Keratinocyte (primary cell): ENCODE results near the gene CMPK2. TPM values are rescaled to one million over a fixed set of nuclear protein-coding genes. Genes with fewer than 3 reads are reported as not detected.

Experiments
- DNase-seq: peaks from one replicate; pipeline ENCODE4 v3.0.0-alpha.2; 2011; ENCODE audit warnings: low read depth, missing footprints, low spot score
- FAIRE-seq: peaks from 2 replicates; lab custom pipeline; 2011; peaks lifted over from hg19 to GRCh38; lab: Jason Lieb, UNC
- H2AFZ ChIP-seq: 2 replicates; pipeline ENCODE4 v1.6.0; 2012; ENCODE audit warnings: low read length, control low read depth, inconsistent platforms; ENCODE audit not compliant: control insufficient read depth
- H3K27ac ChIP-seq: 2 replicates; pipeline ENCODE4 v1.5.1; 2011; ENCODE audit warnings: low read length; ENCODE audit not compliant: control insufficient read depth, insufficient read depth
- H3K27me3 ChIP-seq: 3 replicates; pipeline ENCODE4 v1.6.0; 2011; ENCODE audit warnings: low read length; ENCODE audit not compliant: control insufficient read depth, insufficient read depth; ENCODE audit errors: extremely low read depth
- H3K36me3 ChIP-seq, 2 experiments: 2 replicates in 1 of 2; 3 replicates in 1 of 2; pipeline ENCODE4 v1.5.1; 2011; ENCODE audit warnings: low read length in 2 of 2, mild to moderate bottlenecking in 1 of 2; ENCODE audit not compliant: control insufficient read depth in 2 of 2, insufficient read depth in 2 of 2; ENCODE audit errors: extremely low read depth in 1 of 2
- H3K4me1 ChIP-seq: 3 replicates; pipeline ENCODE4 v1.5.1; 2011; ENCODE audit warnings: low read length; ENCODE audit not compliant: control insufficient read depth, insufficient read depth; ENCODE audit errors: extremely low read depth
- H3K4me2 ChIP-seq: 3 replicates; pipeline ENCODE4 v1.6.0; 2011; ENCODE audit warnings: low read depth, low read length; ENCODE audit not compliant: control insufficient read depth, insufficient read depth; ENCODE audit errors: extremely low read depth
- H3K4me3 ChIP-seq, 3 experiments: fragments of 200-600 bp in 1 of 3; sonication (generic) in 1 of 3; 2 replicates in 2 of 3; 3 replicates in 1 of 3; pipeline ENCODE4 v1.5.1; 2011 to 2016; ENCODE audit warnings: low read length in 3 of 3, mild to moderate bottlenecking in 3 of 3, control low read depth in 2 of 3, inconsistent platforms in 1 of 3, low read depth in 1 of 3, mixed read lengths in 1 of 3, mixed run types in 1 of 3, moderate library complexity in 1 of 3; ENCODE audit not compliant: control insufficient read depth in 2 of 3, insufficient read depth in 2 of 3; ENCODE audit errors: extremely low read depth in 1 of 3
- H3K79me2 ChIP-seq: 2 replicates; pipeline ENCODE4 v1.6.0; 2012; ENCODE audit warnings: low read length; ENCODE audit not compliant: control insufficient read depth, insufficient read depth
- H3K9ac ChIP-seq: 3 replicates; pipeline ENCODE4 v1.6.0; 2011; ENCODE audit warnings: low read length; ENCODE audit not compliant: control insufficient read depth, insufficient read depth; ENCODE audit errors: extremely low read depth
- H3K9me1 ChIP-seq: 3 replicates; pipeline ENCODE4 v1.6.0; 2011; ENCODE audit warnings: low read length; ENCODE audit not compliant: control insufficient read depth, insufficient read depth; ENCODE audit errors: extremely low read depth
- H3K9me3 ChIP-seq: 2 replicates; pipeline ENCODE4 v1.5.1; 2012; ENCODE audit warnings: low read depth, low read length; ENCODE audit not compliant: control insufficient read depth
- H4K20me1 ChIP-seq: 3 replicates; pipeline ENCODE4 v1.6.0; 2011; ENCODE audit warnings: low read length; ENCODE audit not compliant: control insufficient read depth, insufficient read depth; ENCODE audit errors: extremely low read depth
- EZH2 ChIP-seq: IDR thresholded peaks from one replicate; pipeline ENCODE4 v1.6.1; 2012; ENCODE audit warnings: inconsistent platforms, mild to moderate bottlenecking, low read length, moderate library complexity
- dilution Hi-C: fragments of 300-500 bp; cut with MboI; formaldehyde crosslinking; loops from one replicate; pipeline ENCODE4 v1.7.0; 2020; ENCODE audit warnings: low sequenced_read_pairs; ENCODE audit not compliant: extremely low pct_ligation_motif_present
- polyA plus RNA-seq, 5 experiments: library from polyadenylated mRNA; depleted of rRNA in 3 of 5; stranded (reverse) in 3 of 5; stranded (forward) in 1 of 5; unstranded in 1 of 5; fragments of >200 nt; gene quantifications; 1 replicate in 1 of 5; 2 replicates in 3 of 5; 3 replicates in 1 of 5; pipeline versions ENCODE4 v1.2.1 to v1.2.3, GENCODE V29; 2011 to 2012; ENCODE audit warnings: missing spikeins in 2 of 5, low read depth in 1 of 5, low replicate concordance in 1 of 5
- TF ChIP-seq, protein P1 (sequence below), 3 experiments: IDR thresholded peaks in 1 of 3; conservative IDR thresholded peaks in 1 of 3; optimal IDR thresholded peaks in 1 of 3; 2 replicates in 2 of 3; 3 replicates in 1 of 3; pipeline versions ENCODE3 to v1.5.1; 2011; ENCODE audit warnings: low read length in 3 of 3, mild to moderate bottlenecking in 3 of 3, moderate library complexity in 2 of 3, control low read depth in 1 of 3, inconsistent platforms in 1 of 3; ENCODE audit not compliant: insufficient read depth in 2 of 3; ENCODE audit errors: extremely low read depth in 1 of 3

CMPK2 gene
- polyA plus RNA-seq, 1 donor (not counting 4 experiments of a cell fraction or from before 2014, with no cell fraction given) = 1.5 TPM

DNA sequence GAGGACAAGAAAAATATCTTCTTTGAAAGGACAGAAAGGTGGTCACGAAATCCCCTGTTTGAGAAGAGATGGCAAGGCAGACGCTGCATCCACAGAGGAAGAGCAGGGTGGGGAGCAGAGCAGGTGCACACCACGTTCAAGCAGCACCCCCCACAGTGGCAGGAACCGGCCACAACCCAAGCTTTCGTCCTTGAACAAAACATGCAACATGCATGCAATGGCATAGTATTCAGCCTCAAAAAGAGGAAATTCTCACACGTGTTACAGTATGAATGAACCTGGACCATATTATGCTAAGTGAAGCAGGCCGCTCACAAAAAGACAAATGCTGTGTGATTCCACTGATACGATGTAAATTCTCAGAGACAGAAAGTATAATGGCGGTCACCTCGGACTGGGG is 51.4 kb downstream of the CMPK2 start:
- no peak for DNase-seq
- Histone ChIP-seq H3K9ac (no peak overlapping the region), H3K4me1 (no peaks in the 10 kb centered on the region), H3K79me2 (no peaks in the 10 kb centered on the region), H4K20me1 (no peaks in the 10 kb centered on the region), H2AFZ (no peak overlapping the region), H3K4me2 (no peak overlapping the region), H3K27ac (no peak overlapping the region), H3K36me3 (no peaks in the 10 kb centered on the region), H3K27me3 (no peaks in the 10 kb centered on the region), H3K9me1 (no peaks in the 10 kb centered on the region), H3K9me3 (no peaks in the 10 kb centered on the region), H3K4me3 (no peak overlapping the region)
- TF ChIP-seq, protein P1, sequence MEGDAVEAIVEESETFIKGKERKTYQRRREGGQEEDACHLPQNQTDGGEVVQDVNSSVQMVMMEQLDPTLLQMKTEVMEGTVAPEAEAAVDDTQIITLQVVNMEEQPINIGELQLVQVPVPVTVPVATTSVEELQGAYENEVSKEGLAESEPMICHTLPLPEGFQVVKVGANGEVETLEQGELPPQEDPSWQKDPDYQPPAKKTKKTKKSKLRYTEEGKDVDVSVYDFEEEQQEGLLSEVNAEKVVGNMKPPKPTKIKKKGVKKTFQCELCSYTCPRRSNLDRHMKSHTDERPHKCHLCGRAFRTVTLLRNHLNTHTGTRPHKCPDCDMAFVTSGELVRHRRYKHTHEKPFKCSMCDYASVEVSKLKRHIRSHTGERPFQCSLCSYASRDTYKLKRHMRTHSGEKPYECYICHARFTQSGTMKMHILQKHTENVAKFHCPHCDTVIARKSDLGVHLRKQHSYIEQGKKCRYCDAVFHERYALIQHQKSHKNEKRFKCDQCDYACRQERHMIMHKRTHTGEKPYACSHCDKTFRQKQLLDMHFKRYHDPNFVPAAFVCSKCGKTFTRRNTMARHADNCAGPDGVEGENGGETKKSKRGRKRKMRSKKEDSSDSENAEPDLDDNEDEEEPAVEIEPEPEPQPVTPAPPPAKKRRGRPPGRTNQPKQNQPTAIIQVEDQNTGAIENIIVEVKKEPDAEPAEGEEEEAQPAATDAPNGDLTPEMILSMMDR (optimal IDR thresholded peaks at IDR 0.05 in 1 of 3, IDR thresholded peaks at IDR 0.05 in 1 of 3, conservative IDR thresholded peaks at IDR 0.05 in 1 of 3; ENCODE audit: extremely low read depth in 1 of 3, insufficient read depth in 2 of 3, low read length in 3 of 3) = no peak
- no peak for TF ChIP-seq EZH2
- no peak for FAIRE-seq
- dilution Hi-C loops = no loop called here

DNA sequence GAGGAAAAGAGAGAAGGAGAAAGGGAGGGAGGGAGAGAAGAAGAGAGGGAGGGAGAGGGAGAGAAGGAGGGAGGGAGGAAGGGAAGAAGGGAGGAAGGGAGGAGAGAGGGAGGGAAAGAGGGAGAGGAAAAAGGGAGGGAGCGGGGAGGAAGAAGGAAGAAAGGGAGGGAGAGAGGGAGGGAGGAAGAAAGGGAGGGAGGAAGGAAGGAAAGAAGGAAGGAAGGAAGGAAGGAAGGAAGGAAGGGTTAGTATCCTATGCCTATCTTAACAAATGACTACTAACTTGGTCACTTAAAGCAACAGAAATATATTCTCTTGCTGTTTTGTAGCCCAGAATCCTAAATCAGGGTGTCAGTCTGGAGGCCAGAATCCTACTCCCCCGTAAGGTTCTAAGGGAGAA is 52.1 kb downstream of the CMPK2 start:
- no peak for FAIRE-seq
- dilution Hi-C loops = no loop called here
- DNase-seq = no peak

More for the DNA sequence above, 52.1 kb downstream of the CMPK2 start:
- no peak overlapping the region for H3K9ac ChIP-seq
- H3K4me1 ChIP-seq = no peaks in the 10 kb centered on the region
- TF ChIP-seq, protein P1 (optimal IDR thresholded peaks at IDR 0.05 in 1 of 3, IDR thresholded peaks at IDR 0.05 in 1 of 3, conservative IDR thresholded peaks at IDR 0.05 in 1 of 3; ENCODE audit: extremely low read depth in 1 of 3, insufficient read depth in 2 of 3, low read length in 3 of 3) = no peak
- TF ChIP-seq EZH2 = no peak
- H3K9me1 ChIP-seq = no peaks in the 10 kb centered on the region
- no peaks in the 10 kb centered on the region for H3K36me3 ChIP-seq
- H3K4me3 ChIP-seq = no peak overlapping the region
- H3K27me3 ChIP-seq = no peaks in the 10 kb centered on the region
- no peaks in the 10 kb centered on the region for H4K20me1 ChIP-seq
- H3K4me2 ChIP-seq = no peak overlapping the region
- no peak overlapping the region for H3K27ac ChIP-seq
- no peaks in the 10 kb centered on the region for H3K9me3 ChIP-seq
- H3K79me2 ChIP-seq = no peaks in the 10 kb centered on the region
- H2AFZ ChIP-seq = no peak overlapping the region
